PC-3 (cell line): ENCODE data around the gene SCAF8. TPM values are rescaled to one million over a fixed set of nuclear protein-coding genes. Genes with fewer than 3 reads are reported as not detected.

ENCODE experiments used
- ATAC-seq: fragments of 200-7000 bp; cut with Tn5 transposase; 2 replicates; pipeline ENCODE4 v1.9.1; 2020; ENCODE audit warnings: mild to moderate bottlenecking, moderate library complexity
- BruUV-seq: library from RNA; stranded (reverse); fragments of 400-500 nt; replicated peaks from 2 replicates; lab custom pipeline; 2021; lab: Mats Ljungman, UMichigan
- CTCF ChIA-PET: fragments of 300-600 bp; sonication (Branson Sonifier 250); formaldehyde crosslinking; loops from one replicate; lab custom pipeline; 2022; ENCODE audit warnings: antibody characterized with exemption; lab: Charles Lee
- POLR2A ChIA-PET: fragments of 300-600 bp; sonication (Branson Sonifier 250); formaldehyde crosslinking; loops from one replicate; lab custom pipeline; 2022; ENCODE audit warnings: antibody characterized with exemption; ENCODE audit not compliant: unreplicated experiment; lab: Charles Lee
- DNase-seq: peaks from one replicate; pipeline ENCODE4 v3.0.0-alpha.2; 2015
- H2AFZ ChIP-seq: fragments of 300-600 bp; sonication (generic); 2 replicates; pipeline ENCODE4 v1.6.0; 2016; ENCODE audit warnings: antibody characterized with exemption, low read length
- H3F3A ChIP-seq: fragments of 300-600 bp; sonication (generic); one replicate; pipeline ENCODE4 v1.6.0; 2017; ENCODE audit warnings: antibody characterized with exemption, low read length, control low read depth, mild to moderate bottlenecking; ENCODE audit not compliant: unreplicated experiment
- H3K27ac ChIP-seq: fragments of 300-600 bp; sonication (generic); 2 replicates; pipeline ENCODE4 v1.5.1; 2016; ENCODE audit warnings: mild to moderate bottlenecking, low read length
- H3K27me3 ChIP-seq: fragments of 300-600 bp; sonication (generic); 2 replicates; pipeline ENCODE4 v1.6.1; 2016; ENCODE audit warnings: low read length, mixed read lengths
- H3K36me3 ChIP-seq: fragments of 300-600 bp; sonication (generic); 2 replicates; pipeline ENCODE4 v1.6.1; 2016; ENCODE audit warnings: low read depth, mixed run types, low read length, mixed read lengths
- H3K4me1 ChIP-seq: fragments of 300-600 bp; sonication (generic); 2 replicates; pipeline ENCODE4 v1.5.1; 2016; ENCODE audit warnings: low read length; ENCODE audit not compliant: insufficient read depth
- H3K4me2 ChIP-seq: fragments of 300-600 bp; sonication (generic); 2 replicates; pipeline ENCODE4 v1.6.0; 2016; ENCODE audit warnings: low read length
- H3K4me3 ChIP-seq: fragments of 300-600 bp; sonication (generic); 2 replicates; pipeline ENCODE4 v1.5.1; 2016; ENCODE audit warnings: mild to moderate bottlenecking, low read length, mixed read lengths
- H3K79me2 ChIP-seq: fragments of 300-600 bp; sonication (generic); 2 replicates; pipeline ENCODE4 v1.6.1; 2017; ENCODE audit warnings: low read length, mixed read lengths
- H3K9ac ChIP-seq: fragments of 300-600 bp; sonication (generic); 2 replicates; pipeline ENCODE4 v1.6.0; 2016; ENCODE audit warnings: mild to moderate bottlenecking, low read length
- H3K9me2 ChIP-seq: fragments of 300-600 bp; sonication (generic); replicated peaks from 2 replicates; pipeline ENCODE4 v1.6.1; 2016; ENCODE audit warnings: mixed run types, low read length, mixed read lengths
- H3K9me3 ChIP-seq: fragments of 300-600 bp; sonication (generic); 2 replicates; pipeline ENCODE4 v1.6.1; 2016; ENCODE audit warnings: low read length, mixed read lengths
- H4K20me1 ChIP-seq: fragments of 300-600 bp; sonication (generic); 2 replicates; pipeline ENCODE4 v1.6.1; 2016; ENCODE audit warnings: low read length, mixed read lengths
- CTCF ChIP-seq: fragments of 300-600 bp; sonication (generic); conservative IDR thresholded peaks from 2 replicates; pipeline ENCODE4 v1.5.1; 2017; ENCODE audit warnings: antibody characterized with exemption, low read depth, mild to moderate bottlenecking, low read length
- EZH2 ChIP-seq: fragments of 300-600 bp; sonication (generic); IDR thresholded peaks from one replicate; pipeline ENCODE4 v1.6.1; 2017; ENCODE audit warnings: antibody characterized with exemption, mild to moderate bottlenecking, low read length; ENCODE audit not compliant: unreplicated experiment
- EZH2phosphoT487 ChIP-seq: fragments of 300-600 bp; sonication (generic); IDR thresholded peaks from 2 replicates; pipeline ENCODE4 v1.6.1; 2018; ENCODE audit warnings: mild to moderate bottlenecking, antibody characterized with exemption, low read length, borderline replicate concordance
- intact Hi-C: fragments of 100-400 bp; cut with micrococcal nuclease; formaldehyde crosslinking; loops from 2 replicates; pipeline ENCODE4 v1.9.0; 2023
- total RNA-seq: library from RNA; depleted of rRNA; stranded (reverse); fragments of >200 nt; gene quantifications from 2 replicates; pipeline ENCODE4 v1.2.3, GENCODE V29; 2014

The SCAF8 gene
- total RNA-seq, 1 experiment from 2014 or later, result 11.9 TPM

GRCh38 chr6:154852687-154853086 lies 119.5 kb downstream of the SCAF8 start:
- Histone ChIP-seq H3K36me3 (no peaks in the 10 kb centered on the region), H3F3A (no peaks in the 10 kb centered on the region), H3K27ac (no peak overlapping the region; the same call in 1 of the 2 replicates), H3K9ac (no peak overlapping the region), H3K4me2 (peak overlapping the region; percentile 42), H3K9me2 (no peaks in the 10 kb centered on the region), H2AFZ (no peak overlapping the region), H3K4me3 (no peak overlapping the region), H3K79me2 (peaks cover 39% of the 10 kb centered on the region), H3K27me3 (no peaks in the 10 kb centered on the region), H4K20me1 (peaks cover 9% of the 10 kb centered on the region; the same call in 1 of the 2 replicates), H3K4me1 (peaks cover 17% of the 10 kb centered on the region), H3K9me3 (no peaks in the 10 kb centered on the region)
- ATAC-seq (peak; percentile 97), DNase-seq (peak; percentile 71)
- intact Hi-C loops, result no loop called here
- no TSS peak for BruUV-seq
- ChIA-PET POLR2A (interaction anchor here (0.6 kb wide), 2 partner anchors 47 to 133 kb away, joined by 3 to 6 read pairs; no protein-coding TSS in a partner anchor), CTCF (no interaction called here)
- TF ChIP-seq EZH2 (no peak), EZH2phosphoT487 (no peak), CTCF (no peak)

- TF ChIP-seq CTCF, result no peak
- TF ChIP-seq EZH2phosphoT487, result no peak
- no peak for TF ChIP-seq EZH2
- peaks cover 18% of the 10 kb centered on the region for H3K79me2 ChIP-seq
- intact Hi-C loops, result no loop called here
Observed at GRCh38 chr6:154857529-154857928, 124.3 kb downstream of the SCAF8 start.

GRCh38 chr6:154861825-154862224 lies 128.6 kb downstream of the SCAF8 start:
- CTCF ChIA-PET, result no interaction called here
- ATAC-seq, result no peak
- no peak overlapping the region for H3K4me2 ChIP-seq
- TF ChIP-seq EZH2phosphoT487, result no peak
- TF ChIP-seq CTCF, result no peak
- TF ChIP-seq EZH2, result no peak
- DNase-seq, result no peak
- H2AFZ ChIP-seq, result no peak overlapping the region
- H3K9ac ChIP-seq, result no peak overlapping the region
- H4K20me1 ChIP-seq, result no peaks in the 10 kb centered on the region
- H3F3A ChIP-seq, result no peaks in the 10 kb centered on the region
- POLR2A ChIA-PET, result no interaction called here
- BruUV-seq, result no TSS peak
- peaks cover 9% of the 10 kb centered on the region; the same call in 1 of the 2 replicates for H3K4me1 ChIP-seq
- no peaks in the 10 kb centered on the region for H3K79me2 ChIP-seq
- H3K4me3 ChIP-seq, result no peak overlapping the region
- no peaks in the 10 kb centered on the region for H3K36me3 ChIP-seq
- no peaks in the 10 kb centered on the region for H3K27me3 ChIP-seq
- no peaks in the 10 kb centered on the region for H3K9me2 ChIP-seq
- H3K9me3 ChIP-seq, result no peaks in the 10 kb centered on the region
- intact Hi-C loops, result no loop called here
- no peak overlapping the region for H3K27ac ChIP-seq

More at GRCh38 chr6:154857529-154857928, 124.3 kb downstream of the SCAF8 start:
- DNase-seq (no peak), ATAC-seq (no peak)
- no peaks in the 10 kb centered on the region for H3K27me3 ChIP-seq
- no peaks in the 10 kb centered on the region for H3K9me3 ChIP-seq
- POLR2A ChIA-PET, result interaction anchor here (0.6 kb wide), 1 partner anchor 19 kb away, joined by 3 read pairs; no protein-coding TSS in a partner anchor
- H3K4me1 ChIP-seq, result peaks cover 6% of the 10 kb centered on the region
- H2AFZ ChIP-seq, result no peak overlapping the region
- H3K4me3 ChIP-seq, result no peak overlapping the region
- BruUV-seq, result no TSS peak
- no peak overlapping the region for H3K27ac ChIP-seq
- CTCF ChIA-PET, result interaction anchor here (1.1 kb wide), 1 partner anchor 117 kb away, joined by 5 read pairs; no protein-coding TSS in a partner anchor
- peaks cover 6% of the 10 kb centered on the region; the same call in 1 of the 2 replicates for H4K20me1 ChIP-seq
- no peaks in the 10 kb centered on the region for H3K9me2 ChIP-seq
- H3K36me3 ChIP-seq, result no peaks in the 10 kb centered on the region
- no peak overlapping the region for H3K9ac ChIP-seq
- H3F3A ChIP-seq, result no peaks in the 10 kb centered on the region
- no peak overlapping the region for H3K4me2 ChIP-seq
